ENCODE data around the gene WDR26. TPM values are rescaled to one million over a fixed set of nuclear protein-coding genes. Genes with fewer than 3 reads are reported as not detected.

The WDR26 gene
- total and polyA plus RNA-seq, 2 of the 4 experiments (the other 2 are of a cell fraction): 23.8 to 46.4 TPM

- TF ChIP-seq POLR2A (IDR thresholded peaks at IDR 0.05; ENCODE audit: low read depth, low read length) (no peak), SMC3 (IDR thresholded peaks at IDR 0.05; ENCODE audit: low read depth, low read length) (no peak), NFE2L2 (IDR thresholded peaks at IDR 0.05; ENCODE audit: low read depth, low read length) (no peak), RFX5 (IDR thresholded peaks at IDR 0.05; ENCODE audit: low read depth, low read length) (no peak), RAD21 (IDR thresholded peaks at IDR 0.05; ENCODE audit: low read length) (no peak), FOS (IDR thresholded peaks at IDR 0.05; ENCODE audit: low read depth, low read length) (no peak), MXI1 (IDR thresholded peaks at IDR 0.05; ENCODE audit: borderline replicate concordance, low read depth, low read length) (no peak), CEBPB (IDR thresholded peaks at IDR 0.05; ENCODE audit: low read depth, low read length) (no peak), ELK1 (IDR thresholded peaks at IDR 0.05; ENCODE audit: borderline replicate concordance, low read depth, low read length) (no peak), BHLHE40 (IDR thresholded peaks at IDR 0.05; ENCODE audit: low read depth, low read length) (no peak), CTCF (conservative IDR thresholded peaks at IDR 0.05; ENCODE audit: low read depth, low read length) (no peak)
- peaks cover 7% of the 10 kb centered on the region for H3K4me1 ChIP-seq (ENCODE audit: control insufficient read depth, insufficient read depth, low read length)
- no peak overlapping the region for H2BK120ac ChIP-seq (ENCODE audit: low read depth, low read length)
- intact Hi-C loops (cut with micrococcal nuclease): loop anchor here (10.0 kb wide), 1 partner anchor 340 kb away; the partner anchor contains the start of gene FBXO28
- no peak overlapping the region for H2AK9ac ChIP-seq (replicated peaks; ENCODE audit: low read depth, low read length, poor library complexity)
- no peaks in the 10 kb centered on the region for H3K9me3 ChIP-seq (ENCODE audit: control insufficient read depth, insufficient read depth, low read length)
- no peak overlapping the region for H3K23ac ChIP-seq (ENCODE audit: low read depth, low read length)
- no peak overlapping the region for H3K4me2 ChIP-seq (ENCODE audit: low read depth, low read length)
- H2AFZ ChIP-seq (replicated peaks; ENCODE audit: low read length, poor library complexity): peak overlapping the region; percentile 72
- no TSS peak for BruUV-seq (replicated peaks)
- H2BK15ac ChIP-seq (ENCODE audit: low read depth, low read length): no peak overlapping the region
- H4K5ac ChIP-seq (ENCODE audit: low read depth, low read length): no peak overlapping the region
- H4K20me1 ChIP-seq (ENCODE audit: insufficient read depth, low read length): no peaks in the 10 kb centered on the region
- dilution Hi-C loops (cut with HindIII; ENCODE audit: low sequenced_read_pairs, unreplicated experiment): no loop called here
- H3K18ac ChIP-seq (ENCODE audit: low read depth, low read length): no peak overlapping the region
- no peak overlapping the region for H2BK20ac ChIP-seq (ENCODE audit: low read depth, low read length)
- ATAC-seq (ENCODE audit: low read depth): no peak
- no peak overlapping the region for H4K8ac ChIP-seq (ENCODE audit: low read depth in 2 of 2, low read length in 2 of 2)
- in situ Hi-C loops (cut with MboI; ENCODE audit: low sequenced_read_pairs): no loop called here
- DNase-seq: no peak
- H3K56ac ChIP-seq (ENCODE audit: extremely low read depth, insufficient read depth, low read length): no peak overlapping the region
- CTCF ChIA-PET: no interaction called here
- no peaks in the 10 kb centered on the region for H3K27me3 ChIP-seq (ENCODE audit: control insufficient read depth, insufficient read depth, low read length)
- no peak overlapping the region for H3K4me3 ChIP-seq (ENCODE audit: insufficient read depth, low read depth, low read length)
- no peak overlapping the region for H4K91ac ChIP-seq (ENCODE audit: insufficient read depth, low read depth, low read length)
- H3K9ac ChIP-seq (ENCODE audit: low read depth, low read length): no peak overlapping the region
- no peak overlapping the region for H2AK5ac ChIP-seq (ENCODE audit: low read depth, low read length)
- POLR2A ChIA-PET (ENCODE audit: unreplicated experiment): no interaction called here
- H3K4ac ChIP-seq (ENCODE audit: low read depth, low read length): no peak overlapping the region
- no CpG with 5 or more reads among the region's 8 CpGs for WGBS, 2 experiments (ENCODE audit: extremely low coverage in 2 of 2, insufficient read length in 1 of 2)
- peaks cover 7% of the 10 kb centered on the region for H3K9me1 ChIP-seq (ENCODE audit: insufficient read depth, low read length)
- H3K36me3 ChIP-seq (ENCODE audit: control insufficient read depth, insufficient read depth, low read length): 0 out of 2 replicates have a peak, but pooled peaks cover 1% of the 10 kb centered on the region
- H2BK5ac ChIP-seq (ENCODE audit: low read depth, low read length, poor library complexity, severe bottlenecking): no peak overlapping the region
- peaks cover 2 to 5% of the 10 kb centered on the region in 2 experiments; a peak in 2 of 4 replicates for H3K79me1 ChIP-seq (ENCODE audit: low read depth in 1 of 2, low read length in 2 of 2)
- no peak overlapping the region for H3K27ac ChIP-seq (ENCODE audit: insufficient read depth, low read length)
- no peak overlapping the region for H3K14ac ChIP-seq (replicated peaks; ENCODE audit: low read depth, low read length)
Measured at GRCh38 chr1:224454402-224455055, 19.9 kb upstream of the WDR26 start.
